ENCODE data around the gene CIB2.

The CIB2 gene

DNA sequence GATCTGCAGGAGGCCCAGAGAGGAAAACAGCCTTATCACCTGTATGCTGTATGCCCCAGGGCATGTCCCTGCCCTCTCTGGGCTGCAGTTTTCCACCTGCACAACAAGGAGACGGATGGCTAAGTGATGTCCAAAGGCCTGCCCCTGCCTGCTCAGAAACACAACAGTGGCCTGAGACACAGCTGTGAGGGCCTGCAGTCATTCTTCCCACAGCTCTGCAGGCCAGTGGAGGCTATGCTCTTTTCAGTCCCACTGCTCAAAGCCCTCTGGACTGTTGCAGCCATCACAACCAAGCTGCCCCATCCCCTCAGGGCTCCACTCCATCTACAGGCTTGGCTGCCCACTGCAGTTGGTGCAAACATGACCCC is 48.5 kb downstream of the CIB2 start:
- no peak for DNase-seq

DNA sequence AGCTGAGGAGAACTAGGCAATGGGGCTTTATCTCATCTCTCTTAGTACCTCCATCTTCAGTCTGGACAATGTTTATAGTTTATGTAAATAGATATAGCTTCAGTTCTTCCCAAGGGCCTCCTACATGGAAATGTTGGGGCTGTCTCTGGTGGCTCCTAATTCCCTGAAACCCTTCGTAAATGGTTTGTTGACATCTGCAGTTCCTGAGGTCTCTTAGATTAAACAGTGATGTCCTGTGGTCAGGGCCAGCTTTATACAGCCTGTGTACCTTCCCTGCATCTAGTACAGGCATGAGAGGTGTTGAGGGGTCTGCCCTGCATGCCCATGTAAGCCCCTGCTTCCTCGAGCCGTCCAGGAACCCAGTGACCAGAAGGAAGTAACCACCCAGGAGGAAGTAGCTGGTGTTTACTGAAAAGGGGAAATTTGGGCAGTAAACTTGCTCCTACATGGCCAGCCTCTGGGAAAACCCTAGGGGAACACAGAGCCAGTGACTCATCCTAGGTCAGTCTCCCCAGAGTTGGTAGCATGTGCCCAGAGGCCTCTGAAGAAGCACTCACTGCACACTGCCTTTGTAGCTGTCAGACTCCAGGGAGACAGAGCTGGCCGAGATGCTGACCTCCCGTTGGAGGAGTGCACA is 49.0 kb downstream of the CIB2 start:
- no peak for DNase-seq

DNA sequence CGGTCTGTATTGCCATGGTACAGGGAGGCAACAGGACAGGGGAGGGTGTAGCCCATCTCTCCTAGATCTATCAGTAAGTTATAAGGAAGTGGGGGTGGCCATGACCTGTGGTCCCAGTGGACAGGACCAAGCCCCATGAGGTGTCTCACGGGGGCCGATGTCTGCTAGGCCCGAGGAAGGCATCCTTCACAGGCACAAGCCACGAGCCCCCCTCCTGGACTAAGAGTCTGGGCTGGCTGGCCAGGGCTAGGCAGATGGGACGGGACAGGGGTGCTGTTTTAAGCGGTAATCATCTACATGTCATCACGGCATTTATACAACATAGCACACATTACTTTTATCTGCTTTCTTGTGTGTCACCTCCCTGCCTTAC is 51.2 kb downstream of the CIB2 start:
- DNase-seq, result no peak

DNA sequence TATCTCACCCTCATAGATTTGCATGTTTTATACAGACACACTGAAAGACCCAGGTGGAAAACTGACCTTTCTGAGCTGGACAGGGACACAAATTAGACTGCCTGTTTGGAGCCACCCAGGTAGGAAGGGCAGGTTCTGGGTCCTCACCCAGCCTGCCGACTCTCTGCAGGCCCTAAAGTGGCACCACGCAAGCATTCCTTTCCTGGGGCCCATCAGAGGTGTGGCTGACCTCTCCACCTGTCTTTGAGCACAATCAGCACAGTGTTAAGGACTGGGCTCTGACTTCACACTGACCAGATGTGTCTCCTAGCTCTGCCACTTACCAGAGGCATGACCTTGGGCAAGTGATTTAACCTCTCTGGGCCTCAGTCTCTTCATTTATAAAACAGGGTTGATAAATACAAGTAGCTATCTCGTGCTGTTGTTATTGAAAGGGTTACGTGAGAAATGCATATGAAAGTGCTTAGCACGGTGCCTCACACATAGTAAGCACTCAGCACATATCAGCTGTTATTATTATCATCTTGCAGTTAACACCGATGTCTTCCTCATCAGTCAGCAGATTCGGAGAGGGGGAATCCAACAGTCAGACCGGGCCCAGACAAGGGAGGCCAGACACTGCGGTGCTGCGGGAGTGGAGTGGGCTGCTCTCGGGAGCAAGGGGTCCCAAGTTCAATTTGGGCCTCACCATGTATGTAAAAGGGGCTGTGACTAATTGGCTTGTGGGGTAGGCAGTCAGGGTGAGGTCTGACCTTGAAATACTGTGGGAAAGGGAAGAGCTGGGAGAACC is 51.8 kb downstream of the CIB2 start:
- DNase-seq, result no peak

DNA sequence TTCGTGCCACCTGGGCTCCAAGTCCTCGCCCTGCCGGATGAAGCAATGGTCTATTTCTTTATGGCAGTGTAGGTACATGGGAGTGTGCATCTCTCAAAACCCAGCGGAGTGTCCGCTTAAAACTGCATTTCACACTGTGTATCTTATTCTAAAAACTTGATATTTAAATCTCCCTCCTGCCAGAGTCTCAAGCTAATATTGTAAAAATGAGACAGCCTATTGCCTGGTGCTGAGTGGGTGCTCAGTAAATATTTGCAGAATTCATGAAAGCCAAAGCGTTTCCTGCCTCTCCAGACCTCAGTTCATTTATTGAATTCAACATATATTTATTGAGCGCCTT is 53.4 kb downstream of the CIB2 start:
- no peak for DNase-seq

DNA sequence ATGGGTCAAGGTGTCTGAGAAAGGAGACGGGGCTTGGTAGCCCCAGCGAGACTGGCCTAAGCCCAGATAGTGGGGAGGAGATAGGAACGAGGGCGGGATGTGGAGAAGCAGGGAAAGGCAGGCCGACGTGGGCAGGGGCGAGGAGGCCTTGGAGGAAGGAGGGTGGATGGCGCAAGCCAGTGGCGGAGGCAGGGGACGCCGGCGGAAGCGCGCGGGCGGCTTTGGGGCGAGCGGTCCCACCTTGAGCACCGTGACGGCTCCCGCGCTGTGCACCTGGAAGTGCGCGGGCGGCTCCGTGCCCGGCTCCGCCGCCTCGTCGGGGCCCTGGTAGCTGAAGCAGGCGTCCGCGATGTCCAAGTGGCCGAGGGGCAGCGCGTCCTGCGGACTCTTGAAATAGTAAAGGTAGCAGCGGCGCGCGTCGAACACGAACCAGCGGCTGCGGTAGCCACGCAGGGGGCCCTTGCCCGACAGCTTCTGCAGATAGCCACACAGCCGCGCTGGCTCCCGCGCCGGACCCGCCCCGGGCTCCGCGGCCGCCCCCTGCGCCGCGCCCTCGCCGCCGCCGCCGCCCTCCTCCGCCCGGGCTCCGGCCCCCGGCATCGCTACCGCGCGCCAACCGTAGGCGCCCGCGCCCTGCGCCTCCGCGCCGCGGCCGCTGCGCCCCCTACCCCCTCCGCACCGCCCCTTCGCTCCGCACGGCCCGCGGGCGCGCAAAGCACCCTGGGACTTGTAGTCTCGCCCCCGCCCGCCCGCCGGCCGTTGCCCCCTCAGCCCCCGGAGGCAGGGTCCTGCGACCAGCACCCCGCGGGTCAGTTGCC is 54.0 kb downstream of the CIB2 start, which contains the start of gene TBC1D2B:
TBC1D2B (minus strand) TSS at position 659 of the 818 bp plus-strand sequence; CDS start at position 600, 59 bp downstream.
- DNase-seq, result peak; percentile 75

DNA sequence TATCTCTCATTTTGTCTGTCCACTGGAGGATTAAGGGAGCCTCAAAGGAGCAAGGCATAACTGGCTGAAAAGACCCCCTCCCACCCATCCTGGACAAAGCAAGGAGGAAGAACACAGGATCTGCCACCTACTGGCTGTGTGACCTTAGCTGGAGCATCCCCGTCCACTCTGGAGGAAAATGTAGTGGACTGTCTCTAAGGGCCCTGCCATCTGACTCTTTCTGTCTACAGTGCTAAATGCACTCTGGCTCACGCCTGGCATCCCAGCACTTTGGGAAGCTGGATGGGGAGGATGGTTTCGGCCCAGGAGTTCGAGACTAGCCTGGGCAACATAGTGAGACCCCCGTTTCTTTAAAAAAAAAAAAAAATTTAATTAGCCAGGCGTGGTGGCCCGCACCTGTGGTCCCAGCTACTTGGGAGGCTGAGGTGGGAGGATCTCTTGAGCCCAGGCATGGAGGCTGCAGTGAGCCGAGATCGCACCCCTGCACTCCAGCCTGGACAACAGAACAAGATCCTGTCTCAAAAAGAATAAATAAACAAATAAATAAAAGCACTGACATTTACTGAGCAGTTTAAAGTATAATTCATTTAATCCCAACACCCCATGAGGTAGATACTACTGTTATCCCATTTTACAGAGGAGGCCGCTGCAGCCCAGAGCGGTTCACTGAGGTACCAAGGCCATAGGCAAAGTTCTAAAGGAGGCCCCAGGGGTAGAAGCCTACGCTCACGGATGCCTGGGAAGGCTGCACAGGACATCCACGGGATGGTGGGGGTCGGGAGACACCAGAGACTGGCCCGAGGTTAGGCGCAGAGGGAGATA is 54.8 kb downstream of the CIB2 start:
- DNase-seq, result no peak

DNA sequence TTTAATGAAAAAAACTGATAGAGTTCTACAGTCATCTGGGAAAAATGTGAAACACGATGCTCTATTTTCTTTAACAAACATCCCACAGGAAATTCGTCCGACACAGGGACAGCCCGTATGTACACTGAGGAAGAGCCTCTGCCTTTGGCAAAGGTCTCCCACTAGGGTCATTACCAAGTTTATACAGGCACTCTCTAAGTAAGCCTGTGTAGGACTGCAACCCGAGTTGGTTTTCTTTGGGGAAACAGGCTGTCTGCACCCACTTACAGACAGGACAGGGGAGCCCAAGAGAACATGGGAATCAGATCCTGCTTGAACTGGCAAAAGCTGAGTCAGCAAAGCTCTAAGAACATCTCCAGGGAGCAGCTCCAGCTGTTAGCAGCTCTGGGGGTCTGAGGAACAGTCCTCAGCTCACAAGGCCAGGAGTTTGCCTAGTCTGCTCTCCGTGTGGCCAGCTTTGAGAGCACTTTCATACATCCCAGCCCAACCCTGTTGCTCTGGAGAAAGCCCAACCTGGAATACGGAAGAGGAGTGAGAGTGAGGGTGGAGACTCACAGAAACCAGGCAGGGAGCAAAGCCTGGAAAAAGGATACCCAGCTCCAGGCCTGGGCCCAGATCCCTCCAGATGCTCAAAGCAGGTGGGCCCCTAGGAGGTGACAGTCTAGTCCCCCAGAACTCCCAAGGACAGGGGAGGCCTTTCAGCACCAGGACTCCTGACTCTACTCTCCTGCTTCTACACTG is 55.6 kb downstream of the CIB2 start:
- no peak for DNase-seq

DNA sequence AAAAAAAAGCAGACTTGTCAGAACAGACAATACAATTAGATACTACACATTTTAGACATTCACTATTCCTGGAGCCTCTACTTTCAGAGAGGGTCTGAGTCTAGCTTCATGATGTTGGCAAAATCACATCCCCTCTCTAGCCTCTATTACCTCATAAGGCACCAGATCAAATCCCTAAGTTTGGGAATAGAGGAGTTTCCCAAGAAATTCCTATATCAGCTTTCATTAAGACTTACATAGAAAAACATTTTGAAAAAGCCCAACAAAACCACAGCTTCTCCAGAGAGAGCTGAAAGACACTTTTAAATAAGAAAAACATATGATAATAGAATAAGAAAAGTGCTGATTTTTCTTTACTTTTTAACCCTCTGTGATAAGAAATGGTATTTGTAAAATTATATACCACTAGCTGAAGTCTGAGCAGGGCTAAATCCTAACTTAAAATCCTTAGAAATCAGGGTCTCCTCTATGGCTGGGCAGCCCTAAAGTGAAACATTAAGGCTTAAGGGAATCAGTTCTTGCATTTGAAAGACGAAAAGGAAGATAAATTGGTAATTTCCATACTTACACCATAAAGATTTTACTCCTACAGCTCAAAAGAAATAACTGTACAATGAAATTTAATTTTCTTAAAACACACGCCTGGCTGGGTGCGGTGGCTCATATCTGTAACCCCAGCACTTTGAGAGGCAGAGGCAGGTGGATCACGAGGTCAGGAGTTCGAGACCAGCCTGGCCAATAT is 58.0 kb downstream of the CIB2 start:
- DNase-seq, result no peak

DNA sequence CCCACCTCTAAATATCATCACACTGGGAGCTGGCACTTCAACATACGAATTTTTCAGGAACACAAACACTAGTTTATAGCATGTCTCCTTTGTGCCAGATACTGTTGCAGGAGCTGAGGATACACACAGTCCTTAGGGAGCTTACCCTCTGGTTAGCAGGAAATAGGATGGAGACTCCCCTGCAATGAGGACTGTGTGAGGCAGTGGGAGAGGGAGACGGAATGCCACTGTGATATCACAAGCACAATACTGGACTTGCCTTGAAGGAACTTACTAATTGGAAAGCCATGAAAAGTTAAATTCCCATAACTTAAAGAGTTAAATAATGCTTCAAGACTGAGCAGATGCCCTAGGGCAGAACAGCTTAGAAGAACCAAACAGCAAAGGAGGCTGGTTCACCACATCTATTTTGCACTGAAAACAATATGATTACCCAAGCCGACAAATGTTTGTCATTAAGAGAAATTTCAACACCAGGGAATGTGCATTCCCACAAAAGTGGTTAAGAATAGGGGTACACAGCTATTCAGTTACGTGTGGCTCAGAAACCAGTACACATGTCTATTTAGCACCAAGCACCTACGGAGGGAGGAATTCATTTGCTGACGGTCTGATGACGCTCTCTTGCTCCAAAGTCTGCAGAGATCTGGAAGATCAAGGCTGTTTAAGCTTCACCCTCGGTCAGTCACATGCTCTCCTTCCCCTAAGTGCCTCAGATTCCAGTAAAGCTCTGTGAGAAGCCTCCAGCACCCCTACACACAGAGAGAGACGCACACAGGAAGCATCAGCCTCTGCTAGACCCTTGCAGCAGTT is 59.0 kb downstream of the CIB2 start:
- no peak for DNase-seq

DNA sequence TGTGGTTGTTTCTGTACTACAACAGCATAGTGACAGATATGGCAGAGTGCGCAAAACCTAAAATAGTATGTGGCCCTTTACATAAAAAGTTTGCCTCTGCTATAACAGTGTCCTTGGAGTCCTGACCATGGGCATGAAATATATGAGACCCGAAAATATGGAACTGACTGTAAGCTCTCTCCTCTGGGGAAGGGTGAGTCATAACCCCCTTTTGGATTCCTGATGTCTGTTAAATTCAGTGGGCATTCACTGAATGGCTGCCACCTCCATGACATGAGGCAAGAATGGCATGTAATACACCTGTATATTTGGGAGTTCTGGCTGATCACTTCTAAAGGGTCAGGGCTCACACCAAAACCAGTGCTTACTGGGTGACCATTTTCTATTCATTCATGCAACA is 59.9 kb downstream of the CIB2 start:
- DNase-seq, result no peak

DNA sequence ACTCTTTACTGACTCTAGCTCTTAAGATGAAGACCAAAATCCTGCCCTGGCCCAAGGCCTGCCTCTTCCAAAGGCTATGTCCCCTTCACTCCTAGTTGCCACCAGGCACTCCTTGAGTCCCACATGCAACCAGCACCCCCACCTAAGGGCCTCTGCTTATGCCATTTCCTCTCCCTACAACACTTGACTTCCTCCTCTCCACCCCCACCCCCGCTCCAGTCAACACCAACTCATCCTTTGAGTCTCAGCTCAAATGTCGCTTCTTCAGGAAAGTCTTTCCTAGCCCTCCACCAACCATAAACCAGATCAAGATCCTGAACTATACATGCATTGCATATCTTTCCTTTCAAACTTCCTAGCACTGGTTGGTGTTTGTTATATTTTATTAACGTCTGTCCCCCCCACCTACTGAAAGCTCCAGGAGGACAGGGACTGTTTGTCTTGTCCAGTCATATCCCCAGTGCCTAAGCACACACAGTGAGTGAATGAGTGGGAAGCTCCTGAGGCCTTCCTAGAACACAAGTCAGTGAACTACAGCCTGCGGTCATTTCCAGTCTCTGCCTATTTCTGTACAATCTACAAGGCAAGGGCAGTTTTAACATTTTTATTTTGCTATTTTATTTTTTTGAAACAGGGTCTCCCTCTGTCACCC is 61.1 kb downstream of the CIB2 start:
- no peak for DNase-seq

DNA sequence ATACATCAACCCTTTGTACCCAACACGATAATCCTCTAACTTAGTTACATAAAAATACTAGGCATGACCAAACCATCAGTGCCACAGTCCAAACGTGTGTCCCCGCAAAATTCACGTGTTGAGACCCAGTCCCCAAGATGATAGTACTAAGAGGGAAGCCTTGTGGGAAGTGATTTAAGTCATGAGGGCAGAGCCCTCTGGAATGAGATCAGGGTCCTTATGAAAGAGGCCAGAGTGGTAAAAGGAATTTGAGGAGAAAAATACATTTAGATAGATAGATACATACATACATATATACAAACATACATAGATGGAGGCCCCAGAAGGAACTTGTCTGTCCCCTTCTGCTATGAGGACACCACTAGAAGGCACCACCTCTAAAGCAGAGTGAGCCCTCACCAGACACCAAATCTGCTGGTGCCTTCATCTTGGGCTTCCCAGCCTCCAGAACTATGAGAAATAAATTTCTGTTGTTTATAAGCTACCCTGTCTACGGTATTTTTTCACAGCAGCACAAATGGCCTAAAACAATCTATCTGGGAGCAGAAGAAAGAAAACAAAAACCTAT is 61.7 kb downstream of the CIB2 start:
- DNase-seq, result no peak

DNA sequence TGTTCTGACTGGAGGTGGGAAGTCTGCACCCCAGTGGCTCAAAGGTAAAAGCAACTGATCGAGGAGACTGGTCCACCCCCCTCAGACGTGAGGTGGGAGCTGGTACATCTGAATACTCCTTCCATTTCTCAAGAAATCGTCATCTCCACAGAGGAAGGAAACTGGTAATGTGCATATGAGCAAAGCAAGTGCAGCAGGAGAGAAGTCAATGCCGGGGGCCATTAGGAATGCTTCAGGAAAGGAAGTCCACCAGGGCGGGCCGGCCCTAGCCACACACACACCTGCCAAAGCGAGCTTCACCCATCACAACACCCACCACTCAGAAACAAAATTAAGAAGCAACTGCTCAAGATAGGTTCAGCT is 62.2 kb downstream of the CIB2 start:
- DNase-seq, result no peak

DNA sequence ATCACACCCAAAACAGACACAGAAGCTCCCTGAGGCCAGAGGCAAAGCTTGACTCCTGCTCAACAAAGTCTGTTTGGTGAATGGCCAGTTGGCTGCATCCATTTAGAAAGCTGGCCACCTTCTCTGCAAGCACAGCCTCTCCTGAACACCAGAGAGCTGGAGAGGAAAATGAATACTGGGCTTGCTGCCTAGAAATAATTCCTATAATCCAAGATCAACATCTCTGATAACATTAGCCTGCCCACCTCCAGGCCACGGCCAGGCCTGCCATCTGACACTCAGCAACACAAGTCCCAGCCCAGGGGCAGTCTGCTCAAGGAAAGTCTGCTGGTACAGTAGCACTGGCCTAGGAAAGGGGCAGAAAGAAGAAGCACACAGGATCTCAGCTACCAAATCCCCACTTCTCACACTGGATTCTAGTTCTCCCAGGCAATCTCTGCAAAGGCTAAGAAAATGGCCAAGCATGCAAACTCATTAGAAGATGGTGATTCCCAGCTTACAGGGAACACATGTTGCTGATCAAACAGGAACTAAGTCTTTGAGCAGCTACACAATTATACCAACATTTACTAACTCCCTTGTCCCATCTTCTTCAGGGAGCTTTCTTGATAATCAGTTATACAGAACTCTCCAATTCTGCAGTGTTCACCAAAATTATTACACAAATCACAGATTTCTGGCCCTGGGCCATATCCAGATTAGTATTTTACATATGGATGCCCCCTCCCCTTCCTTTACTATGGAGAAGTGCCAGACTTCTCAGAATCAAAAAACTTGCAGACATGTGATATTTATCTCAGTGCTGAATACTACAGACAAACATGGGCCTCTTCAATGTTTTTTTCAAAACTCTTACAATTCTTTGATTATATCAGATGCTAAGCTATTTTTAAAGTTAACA is 63.7 kb downstream of the CIB2 start:
- DNase-seq, result no peak

DNA sequence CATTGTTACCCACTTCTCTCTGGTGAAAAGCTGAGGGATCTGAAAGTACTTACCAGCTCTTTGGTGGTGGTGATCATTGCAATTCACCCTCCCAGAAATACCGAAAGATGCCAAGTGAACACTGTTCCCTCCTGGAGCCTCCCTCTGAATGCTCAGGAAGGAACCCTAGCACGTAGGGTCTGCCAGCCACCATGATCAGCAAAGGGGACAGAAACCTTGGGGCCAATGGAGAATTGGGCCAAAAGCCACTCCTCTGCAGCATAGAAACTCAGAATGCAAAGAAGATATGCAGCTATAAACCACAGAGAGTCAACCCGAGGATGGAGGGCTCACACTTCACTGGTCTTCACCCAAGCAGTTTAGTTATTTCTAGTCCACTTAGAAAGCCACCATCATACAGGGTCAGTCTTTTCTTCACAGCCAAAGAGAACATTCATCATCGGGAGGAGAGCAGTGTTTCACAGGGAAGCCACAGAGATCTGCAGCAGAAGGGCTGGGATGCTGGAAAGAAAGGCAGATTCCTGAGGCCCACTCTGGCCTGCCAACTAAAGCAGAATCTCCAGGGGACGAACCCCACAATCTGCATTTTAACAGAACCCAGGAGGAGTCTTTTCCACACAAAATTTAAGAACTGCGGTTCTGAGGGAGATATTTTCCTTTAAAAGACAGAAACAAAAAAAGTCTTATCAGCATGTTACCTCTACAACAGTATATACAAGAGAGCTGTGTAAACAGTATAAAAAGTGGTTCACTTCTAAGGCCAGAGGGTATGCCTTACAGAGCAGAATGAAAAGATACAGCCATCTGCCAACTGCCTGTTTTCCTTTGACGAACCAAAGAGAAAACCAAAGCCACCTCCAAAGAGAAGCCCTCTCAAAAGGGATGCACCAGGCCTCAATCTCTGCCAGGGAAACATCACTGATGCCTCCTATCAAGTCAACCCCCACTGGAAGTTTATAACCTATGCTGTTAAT is 65.0 kb downstream of the CIB2 start:
- DNase-seq, result no peak

DNA sequence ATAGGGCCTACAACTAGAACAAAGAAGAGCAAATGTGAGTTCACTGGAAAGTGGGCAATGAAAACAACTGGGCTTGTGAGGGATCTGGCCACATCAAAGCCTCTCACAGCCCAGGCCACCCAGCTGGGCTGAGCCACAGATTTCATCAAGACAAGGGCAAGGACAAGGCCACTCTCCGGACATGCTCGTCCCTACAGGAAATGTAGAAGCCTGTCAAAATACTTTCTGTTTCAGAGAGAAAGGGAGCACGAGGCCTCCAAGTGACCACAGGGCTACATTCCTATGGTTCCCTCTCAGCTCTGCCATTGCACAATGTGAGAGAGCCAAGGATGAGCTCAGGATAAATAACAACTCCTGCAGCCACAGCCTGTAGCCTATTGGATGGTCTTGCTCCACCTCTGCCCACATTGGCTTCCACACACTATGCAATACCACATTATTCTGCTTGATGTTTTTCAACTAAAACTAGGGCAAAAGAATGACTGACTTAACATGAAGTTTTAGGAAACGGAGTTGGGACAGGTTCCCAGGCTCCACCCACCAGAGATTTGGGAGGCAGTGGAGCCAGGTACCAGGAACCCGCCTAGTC is 65.9 kb downstream of the CIB2 start:
- DNase-seq, result no peak

Data from stimulated activated CD4-positive, alpha-beta T cell treated with anti-CD3 and anti-CD28 coated beads, Interleukin-12 subunit alpha, Interleukin-12 subunit beta, amount 100 ng/mL, for 4 hours (primary cell).